K562 (cell line): Measurements from ENCODE around the gene AMZ1. TPM values are rescaled to one million over a fixed set of nuclear protein-coding genes. Genes with fewer than 3 reads are reported as not detected.
"Not testable (repeated sequence)": the region's sequence is repeated elsewhere in the genome, so short reads cannot be mapped to it uniquely, and the experiment has no call there.

Experiments
- ATAC-seq: fragments of 200-7000 bp; cut with Tn5 transposase; 3 replicates; pipeline ENCODE4 v1.9.1; 2020; ENCODE audit warnings: moderate library complexity
- BruUV-seq: library from RNA; stranded (reverse); fragments of 400-500 nt; replicated peaks from 2 replicates; lab custom pipeline; 2021; lab: Mats Ljungman, UMichigan
- CTCF ChIA-PET: fragments of 300-600 bp; formaldehyde crosslinking; extraction: SDS; loops from one replicate; lab custom pipeline; 2021; ENCODE audit warnings: low intra/inter-chr PET ratio; lab: Yijun Ruan, JAX
- POLR2A ChIA-PET: fragments of 300-600, 350-650 bp; sonication (Branson Sonifier 250); formaldehyde crosslinking; extraction: SDS; loops from one replicate; lab custom pipeline; 2021; ENCODE audit warnings: antibody characterized with exemption, inconsistent platforms; lab: Yijun Ruan, JAX
- DNase-seq, 4 experiments: peaks; one replicate each; pipeline versions ENCODE4 v3.0.0 to v3.0.0-alpha.2; 2011 to 2018; ENCODE audit warnings: low spot score in 3 of 4, mixed read lengths in 3 of 4; ENCODE audit errors: extremely low read depth in 1 of 4
- FAIRE-seq: peaks from 2 replicates; lab custom pipeline; 2011; peaks lifted over from hg19 to GRCh38; lab: Jason Lieb, UNC
- H2AFZ ChIP-seq: 2 replicates; pipeline ENCODE4 v1.6.0; 2011; ENCODE audit warnings: low read depth, low read length, control low read depth, inconsistent platforms
- H3K27ac ChIP-seq: fragments of 200-600 bp; 3 replicates; pipeline ENCODE4 v1.8.0; 2011; ENCODE audit warnings: low read depth, mild to moderate bottlenecking, control low read depth, inconsistent platforms, low read length, moderate library complexity, mixed read lengths; ENCODE audit errors: extremely low read depth
- H3K27me3 ChIP-seq, 2 experiments: fragments of 300-600 bp in 1 of 2; 2 replicates in 1 of 2; 3 replicates in 1 of 2; pipeline versions ENCODE4 v1.6.0 to v1.8.0; 2011; ENCODE audit warnings: inconsistent platforms in 2 of 2, low read length in 2 of 2, mild to moderate bottlenecking in 1 of 2, mixed read lengths in 1 of 2, moderate library complexity in 1 of 2; ENCODE audit not compliant: control insufficient read depth in 2 of 2, insufficient read depth in 2 of 2
- H3K36me3 ChIP-seq: fragments of 300-600 bp; 3 replicates; pipeline ENCODE4 v1.8.0; 2011; ENCODE audit warnings: mild to moderate bottlenecking, low read length, inconsistent platforms; ENCODE audit not compliant: control insufficient read depth, insufficient read depth
- H3K4me1 ChIP-seq, 2 experiments: fragments of 200-600 bp in 1 of 2; replicated peaks in 1 of 2; 2 replicates in 1 of 2; 3 replicates in 1 of 2; pipeline versions ENCODE4 v1.5.1 to v1.8.0; 2011; ENCODE audit warnings: inconsistent platforms in 2 of 2, low read length in 2 of 2, mild to moderate bottlenecking in 1 of 2, mixed read lengths in 1 of 2, moderate library complexity in 1 of 2; ENCODE audit not compliant: control insufficient read depth in 2 of 2, insufficient read depth in 2 of 2
- H3K4me2 ChIP-seq: 2 replicates; pipeline ENCODE4 v1.6.1; 2011; ENCODE audit warnings: low read length, control low read depth, inconsistent platforms, mixed read lengths; ENCODE audit not compliant: insufficient read depth
- H3K4me3 ChIP-seq: fragments of 200-600 bp; sonication (generic), shearing (Covaris generic); 2 replicates; pipeline ENCODE4 v1.5.1; 2016; ENCODE audit warnings: control low read depth, inconsistent platforms
- H3K79me2 ChIP-seq: fragments of 200-600 bp; 3 replicates; pipeline ENCODE4 v1.8.0; 2011; ENCODE audit warnings: low read length, inconsistent platforms; ENCODE audit not compliant: control insufficient read depth, insufficient read depth
- H3K9ac ChIP-seq, 2 experiments: 2 replicates each; pipeline versions ENCODE4 v1.6.0 to v1.6.1; 2011; ENCODE audit warnings: low read depth in 2 of 2, low read length in 2 of 2, control low read depth in 1 of 2, inconsistent platforms in 1 of 2, mild to moderate bottlenecking in 1 of 2, mixed read lengths in 1 of 2; ENCODE audit not compliant: insufficient read depth in 1 of 2
- H3K9me1 ChIP-seq: one replicate; pipeline ENCODE4 v1.6.0; 2011; ENCODE audit warnings: inconsistent platforms, mild to moderate bottlenecking, low read length, moderate library complexity; ENCODE audit not compliant: control insufficient read depth, insufficient read depth
- H3K9me3 ChIP-seq: replicated peaks from 2 replicates; pipeline ENCODE4 v1.5.1; 2011; ENCODE audit warnings: low read depth, low read length, inconsistent platforms; ENCODE audit not compliant: control insufficient read depth, insufficient read depth
- H4K20me1 ChIP-seq: replicated peaks from 2 replicates; pipeline ENCODE4 v1.6.1; 2011; ENCODE audit warnings: low read length, inconsistent platforms, mixed read lengths; ENCODE audit not compliant: control insufficient read depth, insufficient read depth
- POLR2G ChIP-seq: fragments of 200-400 bp; formaldehyde crosslinking; IDR thresholded peaks from 2 replicates; pipeline ENCODE4 v1.6.1; 2017; ENCODE audit warnings: low read depth, mild to moderate bottlenecking, antibody characterized with exemption, low read length, moderate library complexity
- PRMT5 ChIP-seq: sonication (generic); formaldehyde crosslinking; IDR thresholded peaks from 2 replicates; pipeline ENCODE4 v1.5.0; 2020; ENCODE audit warnings: missing genetic modification reagents
- ZBTB8A ChIP-seq: fragments of 450-650 bp; IDR thresholded peaks from 2 replicates; pipeline ENCODE4 v1.6.1; 2018; ENCODE audit warnings: mild to moderate bottlenecking, moderate library complexity; ENCODE audit not compliant: partially characterized antibody
- WGBS: fragments of 100-300 bp; shearing (Covaris generic); methylation state at CpG from one replicate; pipeline ENCODE4 v1.1.6; 2016; ENCODE audit warnings: low coverage, mixed read lengths; ENCODE audit not compliant: insufficient coverage; ENCODE audit errors: missing lambda C conversion rate; 5-methylcytosine and 5-hydroxymethylcytosine counted together
- in situ Hi-C: fragments of 300-500 bp; cut with MboI; formaldehyde crosslinking; loops from 4 replicates; pipeline ENCODE4 v1.15.0; 2018; ENCODE audit warnings: inconsistent platforms, mixed read lengths
- intact Hi-C: fragments of 100-400 bp; cut with micrococcal nuclease; formaldehyde crosslinking; loops from 2 replicates; pipeline ENCODE4 v1.14.2; 2022
- polyA plus RNA-seq, 8 experiments: library from polyadenylated mRNA; depleted of rRNA in 4 of 8; stranded (reverse) in 5 of 8; unstranded in 3 of 8; fragments of >200 nt; fragmentation: Nextera tagmentation in 2 of 8; fragmentation: Illumina TruSeq in 1 of 8; extraction: Ambion mirVana in 2 of 8; extraction: Trizol in 1 of 8; gene quantifications; 2 replicates each; pipeline versions ENCODE4 v1.2.1 to v1.2.3, GENCODE V29; 2011 to 2014; ENCODE audit warnings: inconsistent platforms in 1 of 8, missing spikeins in 1 of 8
- total RNA-seq, 7 experiments: library from RNA; depleted of rRNA in 6 of 7; stranded (reverse); fragments of >200 nt in 6 of 7; fragmentation: Illumina TruSeq in 2 of 7; extraction: Trizol in 2 of 7; gene quantifications; 2 replicates each; pipeline versions ENCODE4 v1.2.1 to v1.2.3, GENCODE V29; 2011 to 2021; ENCODE audit warnings: low replicate concordance in 1 of 7
- TF ChIP-seq, protein P1 (sequence below): sonication (generic); formaldehyde crosslinking; IDR thresholded peaks from 2 replicates; pipeline ENCODE4 v1.8.0; 2022; ENCODE audit warnings: missing genetic modification reagents, mild to moderate bottlenecking, borderline replicate concordance

The AMZ1 gene
- total and polyA plus RNA-seq, 9 of the 15 experiments (the other 6 are each of a cell fraction or from before 2014, with no cell fraction given): not detected

DNA sequence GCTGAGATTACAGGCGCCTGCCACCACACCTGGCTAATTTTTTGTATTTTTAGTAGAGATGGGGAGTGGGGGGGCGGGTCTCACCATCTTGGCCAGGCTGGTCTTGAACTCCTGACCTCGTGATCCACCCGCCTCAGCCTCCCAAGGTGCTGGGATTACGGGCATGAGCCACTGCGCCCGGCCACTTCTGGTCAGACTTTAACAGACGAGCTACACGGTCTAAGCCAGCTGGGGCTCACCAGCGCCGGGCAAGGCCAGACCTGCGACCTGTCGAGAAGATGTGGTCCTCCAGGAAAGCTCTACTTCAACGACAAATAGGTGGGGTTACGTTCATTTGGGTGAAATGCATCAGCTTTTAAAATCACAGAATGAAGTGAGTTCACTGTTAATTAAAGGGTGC is 36.0 kb downstream of the AMZ1 start:
- H3K36me3 ChIP-seq, H3K9me1 ChIP-seq, H3K27ac ChIP-seq, H3K27me3 ChIP-seq, H2AFZ ChIP-seq, intact Hi-C loops, H3K9me3 ChIP-seq, H3K4me3 ChIP-seq, DNase-seq, FAIRE-seq, H3K9ac ChIP-seq, CTCF ChIA-PET, ATAC-seq, in situ Hi-C loops, BruUV-seq, H4K20me1 ChIP-seq, H3K4me2 ChIP-seq, H3K79me2 ChIP-seq: not testable (repeated sequence)
- 84% methylated on average over 14 of the region's 15 CpGs for WGBS
- H3K4me1 ChIP-seq: peaks cover 0 to 28% of the 10 kb centered on the region in 2 experiments; a peak in 3 of 5 replicates
- POLR2A ChIA-PET: interaction anchor here (0.6 to 1.3 kb wide), 2 partner anchors 14 to 1138 kb away, joined by 3 read pairs; no protein-coding TSS in a partner anchor

DNA sequence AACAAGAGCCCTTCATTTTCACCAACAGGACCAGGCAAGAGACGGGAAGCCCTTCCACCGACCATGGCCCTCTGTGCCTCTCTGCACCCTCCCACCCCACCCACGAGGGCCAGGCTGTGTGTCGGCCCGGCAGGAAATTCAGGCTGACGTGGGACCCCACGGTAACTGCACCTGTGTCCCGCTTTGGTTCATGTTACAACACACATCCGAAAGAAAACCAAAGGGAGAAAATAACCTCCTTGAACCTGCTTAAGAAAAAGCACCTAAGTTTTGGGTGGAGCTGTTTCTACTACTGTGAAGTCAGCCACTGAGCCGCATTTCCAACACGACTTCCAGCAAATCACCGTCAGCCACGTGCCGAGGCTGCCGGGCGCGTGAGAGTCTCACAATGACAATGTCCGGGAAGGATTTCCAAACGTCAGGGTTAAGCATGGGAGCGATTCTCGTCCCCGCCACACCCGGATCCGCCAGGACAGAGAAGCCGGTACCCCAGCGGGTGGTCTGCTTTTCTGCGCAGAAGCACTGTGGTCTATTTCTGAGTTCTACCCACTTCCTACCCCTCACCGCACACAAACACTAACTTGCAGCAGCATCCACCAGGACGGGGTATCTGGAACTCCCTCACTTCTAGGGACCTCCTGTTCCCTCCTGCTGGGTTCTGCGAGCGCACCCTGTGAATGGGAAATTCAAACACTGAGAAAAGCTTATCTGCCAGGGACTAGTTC is 36.6 kb downstream of the AMZ1 start:
- Histone ChIP-seq H4K20me1 (no peaks in the 10 kb centered on the region), H3K36me3 (peaks cover 4% of the 10 kb centered on the region; the same call in 1 of the 3 replicates), H3K79me2 (no peaks in the 10 kb centered on the region), H3K4me1 (peaks cover 0 to 27% of the 10 kb centered on the region in 2 experiments; a peak in 3 of 5 replicates), H3K4me3 (no peak overlapping the region), H2AFZ (no peak overlapping the region)
- POLR2A ChIA-PET: interaction anchor here (0.6 to 1.3 kb wide), 2 partner anchors 15 to 1137 kb away, joined by 3 read pairs; no protein-coding TSS in a partner anchor
- DNase-seq: no peak
- TF ChIP-seq PRMT5 (no peak), ZBTB8A (no peak), POLR2G (0 out of 2 replicates have a peak, but pooled peaks have one; percentile 1)
- TF ChIP-seq, protein P1, sequence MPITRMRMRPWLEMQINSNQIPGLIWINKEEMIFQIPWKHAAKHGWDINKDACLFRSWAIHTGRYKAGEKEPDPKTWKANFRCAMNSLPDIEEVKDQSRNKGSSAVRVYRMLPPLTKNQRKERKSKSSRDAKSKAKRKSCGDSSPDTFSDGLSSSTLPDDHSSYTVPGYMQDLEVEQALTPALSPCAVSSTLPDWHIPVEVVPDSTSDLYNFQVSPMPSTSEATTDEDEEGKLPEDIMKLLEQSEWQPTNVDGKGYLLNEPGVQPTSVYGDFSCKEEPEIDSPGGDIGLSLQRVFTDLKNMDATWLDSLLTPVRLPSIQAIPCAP: no peak
- TF ChIP-seq, all 486 proteins: peak for 1
- in situ Hi-C loops (no loop called here), intact Hi-C loops (no loop called here)
- Histone ChIP-seq H3K27ac (no peak overlapping the region), H3K9ac (0 out of 4 replicates have a peak overlapping the region, but pooled peaks of 1 of the 2 experiments have one; percentile 29), H3K9me1 (no peaks in the 10 kb centered on the region), H3K9me3 (no peaks in the 10 kb centered on the region), H3K27me3 (no peaks in the 10 kb centered on the region), H3K4me2 (no peak overlapping the region)
- no TSS peak for BruUV-seq
- CTCF ChIA-PET: no interaction called here
- 88% methylated on average over 19 of the region's 31 CpGs for WGBS
- ATAC-seq: no peak
- FAIRE-seq: no peak
